GM12875 (cell line): ENCODE data around the gene STARD13.

ENCODE experiments used
- H3K4me3 ChIP-seq: one replicate; pipeline ENCODE4 v1.5.1; 2011; ENCODE audit warnings: low read depth, low read length, control low read depth
- TF ChIP-seq, protein P1 (sequence below): IDR thresholded peaks from 2 replicates; pipeline ENCODE4 v1.5.1; 2011; ENCODE audit warnings: low read depth, mild to moderate bottlenecking, control low read depth, inconsistent platforms, low read length, moderate library complexity, borderline replicate concordance; ENCODE audit not compliant: insufficient read depth

Gene STARD13

DNA sequence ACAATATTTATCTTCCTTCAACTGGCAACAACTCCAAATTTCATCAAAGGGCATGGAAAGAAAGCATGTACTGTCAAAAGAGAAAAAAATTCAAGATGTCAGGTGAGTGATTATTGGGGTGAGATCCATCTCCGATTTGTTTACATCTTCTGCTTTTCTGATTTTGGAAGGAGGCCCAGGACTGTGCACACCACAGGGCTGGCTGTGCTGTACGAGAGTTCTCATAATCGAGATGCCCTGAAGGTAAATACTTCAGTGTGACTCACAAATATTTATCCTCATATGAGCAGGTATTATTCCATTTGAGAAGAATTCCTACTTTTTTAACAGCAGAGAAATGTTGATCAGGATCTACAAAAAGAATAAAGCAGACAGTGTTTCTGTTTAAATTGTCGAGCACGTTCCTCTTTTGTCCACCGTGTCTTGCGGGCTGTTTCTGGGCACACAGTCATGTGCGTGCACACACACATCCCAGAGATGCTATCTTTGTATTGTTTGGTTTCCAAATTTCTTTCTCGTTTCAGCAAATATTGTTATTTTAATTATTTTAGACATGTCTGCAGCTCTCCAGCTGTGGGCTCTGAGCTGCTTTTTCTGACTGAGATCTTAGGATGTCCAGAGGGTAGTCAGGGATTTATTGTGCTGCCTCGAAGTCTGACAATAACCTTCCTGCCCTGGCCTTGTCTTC, 165.6 kb downstream of the STARD13 start:
- H3K4me3 ChIP-seq = no peak overlapping the region
- TF ChIP-seq, protein P1, sequence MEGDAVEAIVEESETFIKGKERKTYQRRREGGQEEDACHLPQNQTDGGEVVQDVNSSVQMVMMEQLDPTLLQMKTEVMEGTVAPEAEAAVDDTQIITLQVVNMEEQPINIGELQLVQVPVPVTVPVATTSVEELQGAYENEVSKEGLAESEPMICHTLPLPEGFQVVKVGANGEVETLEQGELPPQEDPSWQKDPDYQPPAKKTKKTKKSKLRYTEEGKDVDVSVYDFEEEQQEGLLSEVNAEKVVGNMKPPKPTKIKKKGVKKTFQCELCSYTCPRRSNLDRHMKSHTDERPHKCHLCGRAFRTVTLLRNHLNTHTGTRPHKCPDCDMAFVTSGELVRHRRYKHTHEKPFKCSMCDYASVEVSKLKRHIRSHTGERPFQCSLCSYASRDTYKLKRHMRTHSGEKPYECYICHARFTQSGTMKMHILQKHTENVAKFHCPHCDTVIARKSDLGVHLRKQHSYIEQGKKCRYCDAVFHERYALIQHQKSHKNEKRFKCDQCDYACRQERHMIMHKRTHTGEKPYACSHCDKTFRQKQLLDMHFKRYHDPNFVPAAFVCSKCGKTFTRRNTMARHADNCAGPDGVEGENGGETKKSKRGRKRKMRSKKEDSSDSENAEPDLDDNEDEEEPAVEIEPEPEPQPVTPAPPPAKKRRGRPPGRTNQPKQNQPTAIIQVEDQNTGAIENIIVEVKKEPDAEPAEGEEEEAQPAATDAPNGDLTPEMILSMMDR = no peak

DNA sequence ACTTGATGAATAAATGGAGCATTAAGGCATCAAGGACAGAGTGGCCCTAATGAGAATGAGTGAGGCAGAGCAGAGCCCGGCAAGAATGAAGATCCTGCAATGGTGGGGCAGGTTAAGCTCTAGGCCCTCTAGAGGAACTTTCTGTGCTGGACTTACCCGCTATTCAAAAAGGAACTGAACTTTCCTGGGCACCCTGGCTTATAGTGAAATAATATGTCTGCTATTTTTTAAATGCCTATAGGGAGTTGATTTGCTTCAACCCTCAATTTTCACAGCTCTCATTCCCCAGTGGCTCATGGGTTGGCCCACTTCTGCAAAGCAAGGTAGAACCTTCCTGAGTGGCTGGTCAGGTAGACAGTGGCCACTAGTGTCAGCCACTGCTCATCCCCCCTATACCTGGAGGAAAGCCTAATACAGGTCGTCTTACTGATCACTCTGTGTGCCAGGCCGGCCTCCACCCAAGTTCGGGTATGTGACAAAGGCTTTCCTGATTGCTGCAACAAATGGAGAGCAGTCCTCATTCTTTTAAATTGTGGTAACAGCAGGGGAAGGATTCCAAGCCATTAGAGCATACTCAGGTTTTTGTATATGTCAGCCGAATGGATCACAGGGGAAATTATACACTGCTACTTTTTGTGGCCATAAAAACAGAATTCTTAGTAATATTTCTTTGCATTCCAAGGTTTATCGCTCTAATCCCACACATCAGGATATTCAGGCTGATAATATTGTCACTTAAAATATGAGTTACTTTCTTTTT, 166.4 kb downstream of the STARD13 start:
- TF ChIP-seq, protein P1 = no peak
- H3K4me3 ChIP-seq = no peak overlapping the region

DNA sequence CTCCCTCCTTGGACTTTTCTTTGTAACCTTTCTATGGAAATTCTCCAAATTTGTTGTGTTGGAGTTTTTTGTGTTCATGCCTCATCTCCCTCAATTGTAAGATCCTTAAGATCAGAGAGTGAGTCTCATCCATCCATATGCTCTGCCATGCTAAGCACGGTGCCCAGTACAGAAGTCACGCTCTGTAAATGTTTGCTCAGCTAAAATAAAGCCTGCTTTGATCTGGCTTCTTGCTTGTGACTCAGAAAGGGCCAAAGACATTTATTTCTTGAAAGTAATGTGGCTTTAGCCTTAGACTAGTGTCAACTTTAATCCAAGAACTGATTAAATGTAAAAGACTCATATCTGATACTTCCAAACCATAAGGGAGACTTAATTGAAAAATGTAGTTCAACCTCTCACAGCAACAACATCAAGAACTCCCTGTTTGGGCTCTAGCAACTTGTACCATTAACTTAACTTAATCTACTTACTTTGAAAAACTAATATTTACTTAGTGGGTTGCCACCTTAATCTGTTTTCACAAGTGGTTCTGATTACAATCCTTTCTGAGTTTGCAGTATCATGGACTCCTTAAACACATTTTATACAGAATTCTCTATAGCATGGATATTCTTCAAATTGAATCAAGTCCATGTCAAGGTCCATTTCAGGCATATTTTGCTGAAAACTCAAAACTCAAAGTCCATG, 169.1 kb downstream of the STARD13 start:
- TF ChIP-seq, protein P1 = no peak
- H3K4me3 ChIP-seq = no peak overlapping the region

DNA sequence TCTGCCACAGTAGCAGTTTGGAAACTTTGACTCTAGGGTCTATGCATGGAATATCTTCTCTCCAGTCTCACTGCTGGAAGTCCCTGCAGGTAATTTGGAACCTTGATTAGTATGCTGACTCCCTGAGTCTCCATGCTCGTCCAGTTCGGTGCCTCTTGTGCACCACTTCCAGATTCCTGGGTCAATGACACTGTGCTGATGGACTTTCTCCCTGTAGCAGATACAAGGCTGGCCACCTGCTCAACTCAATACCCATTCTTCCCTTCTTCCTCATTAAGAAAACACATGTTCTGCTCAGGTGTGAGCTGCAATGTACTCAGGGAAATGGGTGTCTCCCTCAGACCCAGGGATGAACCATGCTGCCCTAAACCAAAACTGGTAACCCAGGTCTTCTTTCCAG, 170.3 kb downstream of the STARD13 start:
- no peak overlapping the region for H3K4me3 ChIP-seq
- TF ChIP-seq, protein P1 = no peak

DNA sequence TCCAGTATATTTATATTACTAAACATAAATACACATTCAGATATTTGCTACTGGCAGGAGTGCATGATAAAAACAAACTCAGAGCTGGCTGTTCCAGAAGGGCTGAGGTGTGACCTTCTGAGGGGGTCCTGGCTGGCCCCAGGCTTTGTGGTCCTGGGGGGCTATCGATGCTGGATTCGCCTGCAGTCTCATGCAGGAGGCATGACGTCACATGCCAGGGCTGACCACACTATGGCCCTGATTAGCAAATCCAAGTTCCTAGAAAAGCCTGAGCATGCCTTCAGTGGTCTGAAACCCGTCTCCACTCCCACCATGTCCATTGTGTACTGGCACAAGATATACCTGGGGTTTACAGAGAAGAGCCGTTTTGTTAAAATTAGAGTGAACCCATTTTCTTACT, 171.4 kb downstream of the STARD13 start:
- H3K4me3 ChIP-seq = no peak overlapping the region
- TF ChIP-seq, protein P1 = no peak

DNA sequence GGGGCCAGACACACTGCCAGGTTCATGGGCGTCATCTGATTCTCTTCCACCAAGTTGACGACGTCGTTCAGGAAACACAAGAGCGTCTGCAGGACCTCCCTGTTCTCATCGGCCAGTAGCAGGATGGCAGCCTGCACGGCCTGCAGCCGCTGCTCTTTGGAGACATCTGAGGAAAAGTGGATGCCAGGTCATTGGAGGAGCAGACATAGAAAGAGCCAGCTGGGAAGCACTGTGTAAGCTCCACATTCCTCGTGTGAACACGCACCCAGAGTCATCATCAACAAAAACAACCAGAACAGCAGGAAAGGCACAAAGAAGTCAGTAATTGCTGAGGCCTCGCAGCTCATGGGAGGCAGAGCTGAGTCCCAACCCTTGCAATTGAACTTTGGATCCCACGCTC, 172.8 kb downstream of the STARD13 start:
- TF ChIP-seq, protein P1 = no peak
- H3K4me3 ChIP-seq = no peak overlapping the region
